RKO (cell line): Measurements from ENCODE around the gene MOGAT1.
"Not testable (repeated sequence)": the region's sequence is repeated elsewhere in the genome, so short reads cannot be mapped to it uniquely, and the experiment has no call there.

Experiments used
- DNase-seq: peaks from one replicate; pipeline ENCODE4 v3.0.0-alpha.2; 2016; ENCODE audit warnings: low spot score

Gene MOGAT1

DNA sequence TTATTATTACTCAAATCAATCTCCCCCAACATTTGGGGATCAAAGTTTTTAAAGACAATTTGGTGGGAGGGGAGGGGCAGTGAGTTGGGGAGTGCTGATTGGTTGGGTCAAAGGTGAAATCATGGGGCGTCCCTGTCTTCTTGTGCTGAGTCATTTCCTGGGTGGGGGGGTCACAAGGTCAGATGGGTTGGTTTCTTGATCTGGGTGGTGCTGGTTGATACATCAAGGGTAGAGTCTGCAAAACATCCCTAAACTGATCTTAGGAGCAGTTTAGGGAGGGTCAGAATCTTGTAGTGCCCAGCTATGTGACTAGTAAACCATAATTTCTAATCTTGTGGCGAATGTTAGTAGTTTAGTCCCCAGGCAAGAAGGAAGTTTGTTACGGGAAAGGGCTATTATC lies 67.4 kb downstream of the MOGAT1 start:
- peak; percentile 19 for DNase-seq

DNA sequence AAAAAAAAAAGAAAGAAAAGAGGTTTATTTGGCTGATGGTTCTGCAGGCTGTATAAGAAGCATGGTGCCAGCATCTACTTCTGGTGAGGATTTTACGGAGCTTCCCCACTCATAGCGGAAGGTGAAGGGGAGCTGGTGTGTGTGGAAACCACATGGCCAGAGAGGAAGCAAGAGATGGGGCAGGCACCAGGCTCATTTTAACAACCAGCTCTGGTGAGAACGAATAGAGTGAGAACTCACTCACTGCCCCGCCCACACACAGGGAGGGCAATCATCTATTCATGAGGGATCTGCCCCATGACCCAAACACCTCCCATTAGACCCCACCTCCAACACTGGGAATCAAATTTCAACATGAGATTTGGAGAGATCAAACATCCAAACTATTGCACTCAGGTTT lies 68.5 kb downstream of the MOGAT1 start:
- no peak for DNase-seq

DNA sequence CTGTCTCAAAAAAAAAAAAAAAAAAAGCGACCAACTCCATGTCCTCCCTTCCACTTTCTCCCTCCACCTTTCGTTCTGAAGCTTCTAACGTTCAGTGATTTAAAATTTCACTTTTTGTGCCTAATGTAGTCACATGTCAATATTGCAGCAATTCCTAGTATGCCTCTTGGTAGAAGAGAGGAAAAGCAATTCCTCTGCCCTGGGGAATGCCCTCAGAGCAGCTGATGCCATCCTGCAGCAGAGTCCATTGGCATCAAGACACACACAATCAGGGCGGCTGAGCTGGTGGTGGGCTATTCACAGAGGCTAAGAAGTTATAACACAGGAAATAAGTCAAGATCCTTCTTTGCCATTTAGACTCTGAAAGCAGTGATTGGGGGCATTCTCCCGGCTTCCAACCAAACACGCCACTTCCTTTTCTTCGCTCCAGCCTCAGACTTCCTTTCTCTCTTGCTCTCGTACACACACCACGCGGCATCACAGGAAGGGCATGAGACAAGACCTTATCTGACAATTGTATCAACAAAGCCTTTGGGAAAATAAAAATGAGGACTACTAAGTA lies 71.9 kb downstream of the MOGAT1 start:
- no peak for DNase-seq

DNA sequence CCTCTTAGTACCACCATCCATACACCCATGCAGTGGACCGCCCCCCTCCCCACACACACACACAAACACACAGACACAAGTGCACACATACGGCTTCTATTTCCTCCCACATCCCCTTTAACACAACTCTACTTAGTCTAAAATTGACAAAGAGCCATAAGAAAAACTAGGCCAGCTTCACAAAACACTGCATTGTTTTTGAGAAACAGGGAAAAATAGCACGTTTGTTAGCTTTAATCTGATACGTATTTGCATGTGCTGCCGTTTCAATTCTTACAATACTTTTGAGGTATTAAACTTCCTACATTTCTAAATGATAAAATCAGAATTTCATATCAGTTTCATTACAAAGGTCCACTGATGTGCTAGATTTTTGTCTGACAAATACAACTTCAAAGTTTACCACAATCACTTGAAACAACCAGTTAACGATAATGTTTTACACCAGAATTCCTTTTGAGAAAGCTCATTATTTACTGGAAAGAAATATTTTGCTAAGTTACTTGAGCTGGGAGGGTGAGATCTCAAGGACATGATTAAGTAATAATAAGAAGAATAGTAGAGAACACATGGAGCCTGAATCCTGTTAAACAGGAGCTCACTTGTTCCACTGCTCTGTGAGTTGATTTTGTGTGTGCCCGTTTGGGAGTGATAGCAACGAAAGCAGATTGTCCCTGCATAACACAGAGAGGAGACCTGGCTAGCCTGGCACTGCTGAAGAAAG lies 74.5 kb downstream of the MOGAT1 start:
- DNase-seq = no peak

DNA sequence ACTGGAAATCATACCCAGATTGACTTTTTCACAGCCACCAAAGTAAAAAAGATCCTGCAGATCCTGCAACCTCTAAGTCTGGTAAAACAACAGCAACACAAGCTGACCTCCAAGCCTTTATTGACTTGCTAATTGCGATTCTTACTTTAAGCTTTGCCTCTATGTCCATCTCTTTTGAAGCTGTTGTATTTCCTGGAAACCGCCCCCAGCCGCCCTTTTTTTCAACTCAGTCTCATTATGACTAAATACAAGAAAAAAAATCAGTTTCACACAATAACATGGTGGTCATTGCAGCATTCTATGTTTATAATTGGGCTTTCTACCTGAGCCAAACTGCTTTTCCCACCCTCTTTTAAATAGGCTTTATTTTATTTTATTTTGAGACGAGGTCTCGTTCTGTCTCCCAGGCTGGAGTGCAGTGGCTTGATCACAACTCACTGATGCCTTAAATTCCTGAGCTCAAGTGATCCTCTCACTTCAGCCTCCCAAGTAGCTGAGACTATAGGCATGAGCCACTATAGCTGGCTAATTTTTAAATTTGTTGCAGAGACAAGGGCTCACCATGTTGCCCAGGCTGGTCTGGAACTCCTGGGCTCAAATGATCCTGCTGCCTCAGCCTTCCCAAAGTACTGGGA lies 76.2 kb downstream of the MOGAT1 start:
- DNase-seq = no peak

DNA sequence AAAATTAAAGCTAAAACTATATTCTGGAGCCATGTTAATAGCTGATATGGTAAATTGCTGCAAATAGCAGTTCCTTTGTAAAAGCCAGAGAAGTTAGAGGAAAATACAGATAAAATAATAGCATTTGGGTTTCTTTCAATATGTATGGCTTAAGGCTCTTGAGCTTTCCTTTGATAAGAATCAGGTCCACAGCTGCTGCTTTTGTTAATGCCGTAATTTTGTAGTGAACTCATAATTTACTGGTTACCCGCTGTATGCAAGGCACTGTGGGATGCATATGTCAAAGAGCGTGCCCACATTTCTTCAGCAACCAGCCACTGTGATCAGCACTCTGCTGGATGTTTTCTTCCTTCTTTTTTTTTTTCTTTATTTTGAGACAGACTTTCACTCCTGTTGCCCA lies 79.1 kb downstream of the MOGAT1 start:
- no peak for DNase-seq

DNA sequence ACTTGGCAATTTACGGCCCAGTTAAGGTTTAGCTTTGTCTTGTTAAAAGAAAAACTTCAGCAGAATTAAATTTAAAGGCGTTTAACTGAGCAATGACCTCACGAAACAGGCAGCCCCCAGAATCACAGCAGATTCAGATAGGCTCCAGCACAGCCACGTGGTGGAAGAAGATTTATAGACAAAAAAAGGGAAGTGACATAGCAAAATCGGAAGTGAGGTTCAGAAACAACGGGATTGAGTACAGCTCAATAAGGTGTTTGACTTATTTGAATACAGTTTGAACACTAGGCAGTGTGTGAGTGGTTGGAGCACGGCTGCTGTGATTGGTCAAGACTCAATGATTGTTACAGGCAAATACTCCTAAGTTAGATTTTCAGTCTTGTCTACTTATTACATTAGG lies 79.8 kb downstream of the MOGAT1 start:
- DNase-seq = no peak

DNA sequence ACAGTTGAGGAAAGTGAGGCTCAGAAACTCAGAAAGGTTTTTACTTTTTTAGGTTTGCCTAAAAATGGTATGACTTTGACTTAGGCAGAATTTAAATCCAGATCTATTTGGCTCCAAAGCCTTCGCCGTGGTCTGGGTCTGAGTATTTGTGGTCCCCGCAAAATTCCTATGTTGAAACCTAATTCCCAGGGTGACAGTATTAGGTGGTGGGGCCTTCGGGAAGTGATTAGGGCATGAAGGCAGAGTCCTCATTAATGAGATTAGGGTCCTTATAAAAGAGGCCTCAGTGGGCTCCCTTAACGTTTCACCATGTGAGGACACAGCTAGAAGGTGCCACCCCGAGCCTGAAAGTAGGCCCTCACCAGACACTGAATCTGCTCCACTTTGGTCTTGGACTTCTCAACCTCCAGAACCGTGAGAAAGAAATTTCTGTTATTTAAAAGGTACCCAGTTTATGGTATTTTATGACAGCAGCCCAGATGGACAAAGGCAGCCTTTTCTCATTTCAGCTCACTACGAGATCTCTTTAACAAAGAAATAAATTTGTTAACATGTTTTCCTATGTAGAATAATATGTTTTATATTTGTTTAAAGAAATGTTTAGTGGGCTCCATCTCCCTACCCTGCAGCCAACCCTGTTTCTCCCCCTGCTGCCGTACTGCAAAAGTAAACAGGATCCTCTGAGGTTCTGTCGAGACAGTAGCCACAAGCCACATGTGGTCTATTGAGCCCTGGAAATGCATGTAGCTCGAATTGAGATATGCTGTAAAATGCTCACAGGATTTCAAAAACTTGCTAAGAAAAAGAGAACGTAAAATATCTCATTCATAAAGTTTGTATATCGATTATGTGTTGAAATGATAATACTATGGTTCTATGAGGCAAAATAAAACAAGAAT lies 80.6 kb downstream of the MOGAT1 start:
- no peak for DNase-seq

DNA sequence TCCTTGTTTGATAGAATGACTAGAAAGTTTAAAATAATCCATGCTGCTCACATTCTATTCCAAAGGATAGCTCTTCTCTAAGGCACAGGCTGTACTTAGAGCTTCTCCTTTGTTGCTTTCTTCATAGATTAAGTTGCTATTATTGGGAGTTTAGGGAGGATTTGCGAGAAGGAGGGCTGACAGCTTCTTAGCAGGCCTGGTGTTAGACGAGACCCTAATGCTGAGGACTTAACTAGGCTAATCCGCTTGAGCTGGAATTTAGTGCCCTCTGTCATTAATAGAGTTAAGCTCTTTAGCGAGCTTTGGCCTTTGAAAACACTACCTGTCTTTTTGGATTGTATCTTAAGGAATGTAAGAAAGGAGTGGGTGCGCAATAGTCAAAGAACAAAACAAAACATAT lies 81.3 kb downstream of the MOGAT1 start:
- no peak for DNase-seq

DNA sequence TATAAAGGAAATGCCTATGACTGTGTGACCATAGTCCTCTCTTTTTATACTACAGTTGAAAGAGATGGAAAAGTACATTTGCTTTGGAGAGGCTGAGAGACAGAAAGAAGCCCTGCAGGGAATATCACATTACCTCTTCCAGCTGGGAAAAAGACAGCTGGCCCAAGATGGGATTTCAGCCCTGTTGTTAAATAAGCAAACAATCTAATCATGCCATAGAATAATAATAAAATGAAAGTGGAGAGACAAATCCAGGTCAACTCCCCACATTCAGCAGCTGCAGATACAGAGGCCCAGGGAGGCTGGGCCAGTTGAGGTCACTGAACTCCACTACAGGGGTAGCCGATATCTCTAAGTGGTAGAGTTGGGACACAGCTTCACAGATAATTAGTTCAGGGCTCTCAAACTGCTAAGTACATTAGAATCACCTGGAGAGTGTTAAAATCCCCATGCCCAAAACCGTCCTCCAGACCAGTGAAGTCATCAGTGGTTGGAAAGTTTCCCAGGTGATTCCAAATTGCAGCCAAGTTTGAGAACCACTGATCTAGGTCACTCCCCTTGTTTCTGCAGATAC lies 81.9 kb downstream of the MOGAT1 start:
- DNase-seq = no peak

DNA sequence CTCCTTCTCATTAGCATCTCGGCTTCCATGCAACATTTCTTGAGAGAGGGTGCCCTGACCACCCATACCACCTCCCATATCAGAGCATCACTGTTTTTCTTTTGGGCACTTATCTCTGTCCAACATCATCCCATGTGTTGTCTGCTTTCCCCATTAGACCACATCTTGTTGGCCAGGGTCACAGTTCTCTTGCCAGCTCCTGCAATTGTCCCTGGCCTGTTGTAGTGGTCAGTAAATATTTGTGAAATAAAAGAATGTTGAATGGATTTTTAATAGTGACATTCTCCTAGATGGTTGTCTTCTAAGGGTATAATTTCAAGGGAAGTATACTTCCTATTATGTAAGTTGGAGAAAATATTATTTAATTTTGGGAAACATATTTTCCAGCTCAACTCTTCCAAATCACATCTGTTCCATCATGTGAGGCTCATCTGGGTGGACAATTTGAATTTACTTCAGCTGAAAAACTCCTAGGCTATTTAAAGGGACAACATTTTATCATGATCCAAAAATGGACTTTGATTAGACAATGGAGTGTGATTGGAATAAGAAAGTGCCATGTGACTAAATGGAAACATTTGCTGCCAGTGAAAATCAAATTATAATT lies 83.0 kb downstream of the MOGAT1 start:
- DNase-seq = no peak

DNA sequence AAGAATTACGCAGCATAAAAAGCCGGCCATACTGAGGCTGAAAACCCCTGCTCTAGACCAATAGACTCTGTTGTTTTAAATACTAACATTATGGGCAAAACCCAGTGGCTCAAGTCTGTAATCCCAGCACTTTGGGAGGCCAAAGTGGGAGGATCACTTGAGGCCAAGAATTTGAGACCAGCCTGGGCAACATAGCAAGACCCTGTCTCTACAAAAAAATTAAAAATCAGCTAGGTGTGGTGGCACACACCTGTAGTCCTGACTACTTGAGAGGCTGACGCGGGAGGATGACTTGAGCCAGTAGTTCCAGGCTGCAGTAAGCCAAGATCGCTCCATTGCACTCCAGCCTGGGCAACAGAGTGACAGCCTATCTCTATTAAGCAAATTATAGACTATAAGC lies 84.1 kb downstream of the MOGAT1 start:
- DNase-seq = not testable (repeated sequence)

DNA sequence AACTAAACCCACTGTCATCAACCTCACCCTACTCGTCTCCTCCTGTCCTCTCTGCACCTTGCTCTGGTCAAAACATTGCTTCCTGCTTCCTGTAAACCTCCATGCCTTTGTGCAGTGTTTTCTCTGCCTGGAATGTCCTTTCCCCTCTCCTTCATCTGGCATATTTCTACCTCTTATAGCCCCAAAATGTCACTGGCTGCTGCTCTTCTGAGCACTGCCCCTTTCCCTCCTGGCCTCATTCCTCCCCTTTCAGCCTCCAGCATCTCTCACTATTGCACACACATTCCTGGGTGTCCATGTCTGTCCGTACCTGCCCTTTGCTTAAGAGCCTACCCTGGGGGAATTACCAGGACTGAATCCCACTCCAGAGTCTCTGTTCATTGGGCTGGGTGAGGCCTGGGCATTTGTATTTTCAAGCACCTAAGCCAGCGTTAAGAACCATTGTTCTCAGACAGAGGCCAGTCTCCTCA lies 84.9 kb downstream of the MOGAT1 start:
- DNase-seq = no peak

DNA sequence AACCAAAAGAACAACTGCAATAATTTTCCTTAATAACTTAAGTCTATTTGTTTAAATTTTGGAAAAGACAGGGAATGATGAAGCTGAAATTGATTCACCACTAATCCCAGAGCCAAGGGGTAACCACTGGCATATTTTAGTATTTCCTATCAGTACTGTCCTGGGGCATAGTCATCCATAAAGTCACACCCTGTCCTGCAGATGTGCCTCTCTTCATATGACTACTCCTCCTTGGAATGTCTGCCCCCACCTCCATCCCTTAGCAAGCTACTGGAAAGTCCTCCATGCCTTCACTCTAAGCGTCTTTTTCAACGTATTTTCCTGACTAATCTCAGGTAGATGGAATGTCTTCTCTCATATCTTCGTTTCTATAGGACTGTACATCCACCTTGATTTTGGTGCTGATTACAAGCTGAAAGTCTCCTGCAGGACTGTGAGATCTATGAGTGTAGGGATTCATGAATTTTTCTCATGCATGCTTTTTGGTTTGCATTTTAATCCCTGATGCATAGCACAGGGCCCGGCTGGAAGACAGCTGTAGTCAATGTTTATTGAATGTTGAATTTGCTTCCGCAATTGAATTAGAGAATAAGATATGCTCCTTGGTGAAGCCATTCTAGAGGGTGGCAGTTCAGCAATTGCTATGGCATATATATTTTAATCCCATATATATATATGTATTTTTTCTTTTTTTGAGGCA lies 85.6 kb downstream of the MOGAT1 start:
- DNase-seq = no peak
